HepG2 (cell line): ENCODE results near the gene TMX3. TPM values are rescaled to one million over a fixed set of nuclear protein-coding genes. Genes with fewer than 3 reads are reported as not detected.

Experiments
- KLF16 ChIP-seq, 2 experiments: sonication (generic) in 1 of 2; formaldehyde crosslinking in 1 of 2; IDR thresholded peaks; 2 replicates each; pipeline versions ENCODE4 v1.6.1 to v1.8.0; 2016 to 2023; ENCODE audit warnings: missing genetic modification reagents in 2 of 2, missing compliant biosample characterization in 1 of 2
- RORA ChIP-seq: sonication (generic); formaldehyde crosslinking; IDR thresholded peaks from 2 replicates; pipeline ENCODE4 v1.5.0; 2020; ENCODE audit warnings: mild to moderate bottlenecking, missing genetic modification reagents, moderate library complexity
- SOX6 ChIP-seq, 2 experiments: fragments of 450-650 bp in 1 of 2; sonication (generic) in 1 of 2; formaldehyde crosslinking in 1 of 2; IDR thresholded peaks; 2 replicates each; pipeline versions ENCODE4 v1.4.0 to v1.6.1; 2017 to 2020; ENCODE audit warnings: antibody characterized with exemption in 1 of 2, mild to moderate bottlenecking in 1 of 2, missing genetic modification reagents in 1 of 2
- SRSF1 ChIP-seq: fragments of 200-400 bp; formaldehyde crosslinking; optimal IDR thresholded peaks from 2 replicates; pipeline ENCODE3; 2017; ENCODE audit warnings: mild to moderate bottlenecking, low read depth, low read length, moderate library complexity
- TBP ChIP-seq: sonication (generic); formaldehyde crosslinking; IDR thresholded peaks from 2 replicates; pipeline ENCODE4 v1.5.0; 2020; ENCODE audit warnings: missing genetic modification reagents
- ZNF180 ChIP-seq: sonication (generic); formaldehyde crosslinking; IDR thresholded peaks from 2 replicates; pipeline ENCODE4 v1.4.0; 2020; ENCODE audit warnings: low read depth, missing genetic modification reagents, borderline replicate concordance
- ZNF275 ChIP-seq: sonication (generic); formaldehyde crosslinking; IDR thresholded peaks from 2 replicates; pipeline ENCODE4 v1.8.0; 2022; ENCODE audit warnings: missing genetic modification reagents, mild to moderate bottlenecking, inconsistent platforms, borderline replicate concordance
- polyA plus RNA-seq, 8 experiments: library from polyadenylated mRNA; depleted of rRNA in 3 of 8; stranded (reverse) in 7 of 8; unstranded in 1 of 8; fragments of >200 nt; fragmentation: Illumina TruSeq in 4 of 8; extraction: Trizol in 4 of 8; gene quantifications; 2 replicates each; pipeline versions ENCODE4 v1.2.1 to v1.2.3, GENCODE V29; 2011 to 2016; ENCODE audit warnings: low read depth in 4 of 8, missing spikeins in 1 of 8, mixed read lengths in 1 of 8; ENCODE audit not compliant: insufficient read depth in 1 of 8
- total RNA-seq, 5 experiments: library from RNA; depleted of rRNA; stranded (reverse); fragments of >200 nt; fragmentation: Illumina TruSeq; extraction: Trizol; gene quantifications; 2 replicates each; pipeline ENCODE4 v1.2.3, GENCODE V29; 2016; ENCODE audit warnings: low read depth in 1 of 5
- TF ChIP-seq, protein P1 (sequence below): sonication (generic); formaldehyde crosslinking; IDR thresholded peaks from 2 replicates; pipeline ENCODE4 v1.4.0; 2020; ENCODE audit warnings: missing genetic modification reagents, borderline replicate concordance
- TF ChIP-seq, protein P2 (sequence below): sonication (generic); formaldehyde crosslinking; IDR thresholded peaks from 2 replicates; pipeline ENCODE4 v1.4.0; 2020; ENCODE audit warnings: missing genetic modification reagents

The TMX3 gene
- total and polyA plus RNA-seq, 2 of the 13 experiments (the other 11 are each of a cell fraction or from before 2014, with no cell fraction given) = 12.9 to 25.0 TPM

- TF ChIP-seq, protein P1, sequence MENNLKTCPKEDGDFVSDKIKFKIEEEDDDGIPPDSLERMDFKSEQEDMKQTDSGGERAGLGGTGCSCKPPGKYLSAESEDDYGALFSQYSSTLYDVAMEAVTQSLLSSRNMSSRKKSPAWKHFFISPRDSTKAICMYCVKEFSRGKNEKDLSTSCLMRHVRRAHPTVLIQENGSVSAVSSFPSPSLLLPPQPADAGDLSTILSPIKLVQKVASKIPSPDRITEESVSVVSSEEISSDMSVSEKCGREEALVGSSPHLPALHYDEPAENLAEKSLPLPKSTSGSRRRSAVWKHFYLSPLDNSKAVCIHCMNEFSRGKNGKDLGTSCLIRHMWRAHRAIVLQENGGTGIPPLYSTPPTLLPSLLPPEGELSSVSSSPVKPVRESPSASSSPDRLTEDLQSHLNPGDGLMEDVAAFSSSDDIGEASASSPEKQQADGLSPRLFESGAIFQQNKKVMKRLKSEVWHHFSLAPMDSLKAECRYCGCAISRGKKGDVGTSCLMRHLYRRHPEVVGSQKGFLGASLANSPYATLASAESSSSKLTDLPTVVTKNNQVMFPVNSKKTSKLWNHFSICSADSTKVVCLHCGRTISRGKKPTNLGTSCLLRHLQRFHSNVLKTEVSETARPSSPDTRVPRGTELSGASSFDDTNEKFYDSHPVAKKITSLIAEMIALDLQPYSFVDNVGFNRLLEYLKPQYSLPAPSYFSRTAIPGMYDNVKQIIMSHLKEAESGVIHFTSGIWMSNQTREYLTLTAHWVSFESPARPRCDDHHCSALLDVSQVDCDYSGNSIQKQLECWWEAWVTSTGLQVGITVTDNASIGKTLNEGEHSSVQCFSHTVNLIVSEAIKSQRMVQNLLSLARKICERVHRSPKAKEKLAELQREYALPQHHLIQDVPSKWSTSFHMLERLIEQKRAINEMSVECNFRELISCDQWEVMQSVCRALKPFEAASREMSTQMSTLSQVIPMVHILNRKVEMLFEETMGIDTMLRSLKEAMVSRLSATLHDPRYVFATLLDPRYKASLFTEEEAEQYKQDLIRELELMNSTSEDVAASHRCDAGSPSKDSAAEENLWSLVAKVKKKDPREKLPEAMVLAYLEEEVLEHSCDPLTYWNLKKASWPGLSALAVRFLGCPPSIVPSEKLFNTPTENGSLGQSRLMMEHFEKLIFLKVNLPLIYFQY (CRISPR knock-in tag) = no peak
- TF ChIP-seq SRSF1 = no peak
- TF ChIP-seq SOX6 (IDR thresholded peaks at IDR 0.05) = no peak
- no peak for TF ChIP-seq SOX6 (CRISPR knock-in tag; IDR thresholded peaks at IDR 0.05)
- TF ChIP-seq ZNF180 (CRISPR knock-in tag) = no peak
- TF ChIP-seq TBP = no peak
- TF ChIP-seq ZNF275 (CRISPR knock-in tag) = no peak
- TF ChIP-seq RORA (CRISPR knock-in tag) = no peak
- TF ChIP-seq, protein P2, sequence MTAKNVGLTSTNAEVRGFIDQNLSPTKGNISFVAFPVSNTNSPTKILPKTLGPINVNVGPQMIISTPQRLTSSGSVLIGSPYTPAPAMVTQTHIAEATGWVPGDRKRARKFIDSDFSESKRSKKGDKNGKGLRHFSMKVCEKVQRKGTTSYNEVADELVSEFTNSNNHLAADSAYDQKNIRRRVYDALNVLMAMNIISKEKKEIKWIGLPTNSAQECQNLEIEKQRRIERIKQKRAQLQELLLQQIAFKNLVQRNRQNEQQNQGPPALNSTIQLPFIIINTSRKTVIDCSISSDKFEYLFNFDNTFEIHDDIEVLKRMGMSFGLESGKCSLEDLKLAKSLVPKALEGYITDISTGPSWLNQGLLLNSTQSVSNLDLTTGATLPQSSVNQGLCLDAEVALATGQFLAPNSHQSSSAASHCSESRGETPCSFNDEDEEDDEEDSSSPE (CRISPR knock-in tag) = no peak
- no peak for TF ChIP-seq KLF16 (CRISPR knock-in tag; IDR thresholded peaks at IDR 0.05)
Measured at GRCh38 chr18:68662754-68663153, 52.2 kb downstream of the TMX3 start (continued).
